ENCODE measurements around the gene OR2T6.
"Not testable (repeated sequence)": the region's sequence is repeated elsewhere in the genome, so short reads cannot be mapped to it uniquely, and the experiment has no call there.

The OR2T6 gene

DNA sequence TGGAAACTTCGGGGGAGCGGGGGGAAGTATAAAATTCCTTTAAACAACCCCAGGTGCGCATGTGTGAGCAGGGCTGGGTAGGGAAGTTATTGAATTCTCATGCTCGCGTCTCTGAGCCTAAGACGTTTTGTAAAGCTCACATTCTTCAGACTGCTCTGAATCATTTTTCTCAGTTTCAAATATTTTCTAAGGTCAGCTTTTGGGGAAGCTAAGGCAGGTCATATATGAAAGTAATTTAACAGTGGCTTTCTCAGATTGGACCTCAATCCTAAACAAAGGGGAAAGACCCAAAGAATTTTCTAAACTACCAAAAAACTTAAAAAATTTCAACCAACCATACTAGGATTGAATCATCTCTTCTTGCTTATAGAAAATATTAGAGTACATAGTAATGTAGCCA, 59.4 kb downstream of the OR2T6 start:
- DNase-seq, result not testable (repeated sequence)

DNA sequence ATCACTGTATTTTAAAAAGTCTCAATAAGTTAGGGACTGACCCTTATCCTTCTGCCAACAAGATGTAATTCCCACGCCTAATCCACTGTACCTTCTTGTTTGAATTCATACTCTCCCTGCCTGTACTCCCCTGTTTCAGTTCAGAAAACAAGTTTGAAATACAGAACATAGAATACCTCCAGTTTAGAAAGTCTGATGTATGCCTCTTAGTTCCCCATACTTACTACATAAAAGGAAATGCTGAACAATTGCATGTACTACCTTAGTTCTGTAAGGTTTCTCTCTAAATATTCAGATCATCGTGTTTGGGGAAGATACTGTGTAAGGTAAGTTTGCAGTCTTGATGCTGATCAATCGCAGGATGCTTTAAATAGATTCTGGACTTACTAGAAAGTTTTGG, 60.8 kb downstream of the OR2T6 start:
- DNase-seq, result not testable (repeated sequence)

DNA sequence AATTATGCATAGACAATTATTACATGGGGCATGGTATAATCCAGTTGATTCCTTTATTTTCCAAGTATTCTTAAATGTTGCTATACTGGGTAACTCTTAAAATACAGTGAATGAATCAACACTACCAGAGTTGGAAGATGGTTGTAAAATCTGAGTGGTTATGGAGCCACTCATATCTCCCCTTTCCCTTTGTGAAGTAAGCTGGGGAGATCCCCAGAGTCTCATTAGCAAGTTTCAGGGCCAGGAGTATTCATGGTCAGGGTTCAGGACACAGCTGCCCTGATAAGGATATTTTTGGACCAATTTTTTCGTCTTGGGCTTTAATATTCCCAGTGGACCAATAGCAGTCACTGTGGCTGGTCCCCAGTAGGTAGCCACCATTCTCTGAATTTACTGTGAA, 63.1 kb downstream of the OR2T6 start:
- not testable (repeated sequence) for DNase-seq

- DNase-seq, result not testable (repeated sequence)
Measured at GRCh38 chr1:248439283-248439682, 63.7 kb downstream of the OR2T6 start.
